Mononuclear cell (primary cell): Measurements from ENCODE around the gene NINL. TPM values are rescaled to one million over a fixed set of nuclear protein-coding genes. Genes with fewer than 3 reads are reported as not detected.

Experiments used
- H3K27me3 ChIP-seq: 2 replicates; pipeline ENCODE4 v1.6.0; 2011; ENCODE audit warnings: low read length, control low read depth; ENCODE audit not compliant: insufficient read depth
- H3K4me1 ChIP-seq: 2 replicates; pipeline ENCODE4 v1.5.1; 2011; ENCODE audit warnings: mild to moderate bottlenecking, low read length, control low read depth; ENCODE audit not compliant: insufficient read depth
- H3K4me3 ChIP-seq: 2 replicates; pipeline ENCODE4 v1.5.1; 2011; ENCODE audit warnings: mild to moderate bottlenecking, low read length, moderate library complexity
- H3K9me3 ChIP-seq: 2 replicates; pipeline ENCODE4 v1.5.1; 2011; ENCODE audit warnings: low read depth, mild to moderate bottlenecking, control low read depth, low read length
- total RNA-seq: library from RNA; depleted of rRNA; stranded (reverse); fragments of >200 nt; gene quantifications from one replicate; pipeline ENCODE4 v1.2.3, GENCODE V29; 2012

Gene NINL
- total RNA-seq, 1 donor, result 0.73 TPM

DNA sequence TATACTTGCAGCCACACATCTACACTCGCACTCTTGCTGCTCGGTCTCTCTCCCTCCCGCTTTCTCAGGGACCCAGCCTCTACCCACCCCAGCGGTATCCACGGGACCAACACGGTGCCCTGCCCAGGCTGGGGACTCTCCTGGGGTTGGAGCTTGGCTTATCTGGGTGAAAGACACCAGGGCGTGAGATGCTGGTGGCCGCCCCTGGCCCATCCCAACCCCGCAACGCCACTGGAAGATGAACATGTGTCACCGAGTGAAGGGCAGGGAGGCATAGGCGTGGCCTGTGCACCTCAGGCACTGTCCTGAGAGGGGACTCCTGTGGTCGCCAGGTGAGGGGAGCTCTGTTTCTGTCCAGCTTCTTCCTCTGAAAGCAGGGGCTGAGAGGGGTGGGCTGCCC is 47.4 kb downstream of the NINL start:
- H3K4me3 ChIP-seq, result no peak overlapping the region
- H3K4me1 ChIP-seq, result peaks cover 3% of the 10 kb centered on the region
- no peaks in the 10 kb centered on the region for H3K9me3 ChIP-seq
- no peaks in the 10 kb centered on the region for H3K27me3 ChIP-seq

DNA sequence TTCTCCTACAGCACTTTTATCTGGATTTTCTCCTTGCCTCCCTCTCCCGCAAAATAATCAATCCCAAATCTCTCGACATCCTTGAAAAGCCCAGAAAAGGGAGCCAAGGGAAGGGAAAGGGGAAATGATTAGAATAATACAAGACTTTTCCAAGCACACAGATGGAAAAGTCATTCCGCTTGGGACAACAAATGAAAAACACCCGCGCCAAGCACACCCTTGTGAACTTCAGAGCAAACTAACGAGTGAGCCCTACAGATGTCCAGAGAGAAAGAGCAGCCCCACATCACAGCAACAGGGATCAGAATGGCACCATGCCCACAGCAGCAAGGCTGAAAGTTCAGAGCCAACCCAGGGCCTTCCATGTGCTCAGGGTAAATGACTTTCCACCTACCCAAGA is 49.6 kb downstream of the NINL start:
- Histone ChIP-seq H3K9me3 (no peaks in the 10 kb centered on the region), H3K4me1 (no peaks in the 10 kb centered on the region), H3K27me3 (no peaks in the 10 kb centered on the region), H3K4me3 (no peak overlapping the region)

DNA sequence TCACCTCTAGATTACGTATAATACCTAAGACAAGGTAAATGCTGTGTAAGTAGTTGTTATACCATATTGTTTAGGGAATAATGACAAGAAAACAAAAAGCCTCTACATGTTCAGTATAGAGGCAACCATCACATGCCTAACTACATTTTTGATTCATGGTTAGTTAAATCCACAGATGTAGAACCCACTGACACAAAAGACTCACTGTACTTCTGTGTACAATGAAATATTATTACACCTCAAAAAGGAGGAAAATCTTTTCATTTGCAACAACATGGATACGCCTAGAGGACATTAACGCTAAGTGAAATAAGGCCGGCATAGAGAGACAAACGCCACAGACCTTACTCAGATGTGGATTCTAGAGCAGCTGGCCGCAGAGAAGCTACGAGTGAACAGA is 50.5 kb downstream of the NINL start:
- Histone ChIP-seq H3K4me1 (no peaks in the 10 kb centered on the region), H3K27me3 (no peaks in the 10 kb centered on the region), H3K9me3 (no peaks in the 10 kb centered on the region), H3K4me3 (no peak overlapping the region)

DNA sequence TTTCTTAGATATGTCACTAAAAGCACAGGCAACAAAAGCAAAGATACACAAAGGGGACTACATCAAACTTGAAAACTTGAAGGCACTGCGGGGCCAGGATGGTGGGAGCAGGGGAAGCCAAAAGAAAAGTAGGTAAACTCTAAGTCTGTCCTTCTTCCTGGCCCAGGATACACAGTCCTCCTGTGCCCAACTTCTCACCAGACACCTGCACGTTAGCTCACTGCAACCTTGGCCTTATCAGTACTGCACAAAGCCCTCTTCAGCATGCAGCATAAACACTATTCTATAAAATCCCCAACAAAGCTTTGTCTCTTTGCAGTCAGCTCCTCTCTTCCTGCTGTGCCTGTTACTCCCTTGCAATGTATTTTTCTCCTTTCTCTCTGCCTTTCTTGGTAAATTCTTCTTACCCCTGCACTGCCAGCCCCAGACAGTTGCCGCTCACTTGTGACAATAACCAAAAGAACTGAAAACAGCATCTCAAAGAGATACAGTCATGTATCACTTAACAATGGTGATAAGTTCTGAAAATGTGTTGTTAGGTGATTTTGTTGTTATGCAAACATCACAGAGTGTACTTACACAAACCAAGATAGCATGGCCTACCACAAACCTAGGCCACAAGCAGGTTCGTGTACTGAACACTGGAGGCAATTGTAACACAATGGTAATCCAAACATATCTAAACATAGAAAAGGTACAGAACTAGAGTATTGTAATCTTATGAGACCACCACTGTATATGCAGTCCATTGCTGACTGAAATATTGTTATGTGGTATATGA is 51.2 kb downstream of the NINL start:
- H3K4me3 ChIP-seq, result no peak overlapping the region
- H3K9me3 ChIP-seq, result no peaks in the 10 kb centered on the region
- H3K27me3 ChIP-seq, result no peaks in the 10 kb centered on the region
- no peaks in the 10 kb centered on the region for H3K4me1 ChIP-seq

DNA sequence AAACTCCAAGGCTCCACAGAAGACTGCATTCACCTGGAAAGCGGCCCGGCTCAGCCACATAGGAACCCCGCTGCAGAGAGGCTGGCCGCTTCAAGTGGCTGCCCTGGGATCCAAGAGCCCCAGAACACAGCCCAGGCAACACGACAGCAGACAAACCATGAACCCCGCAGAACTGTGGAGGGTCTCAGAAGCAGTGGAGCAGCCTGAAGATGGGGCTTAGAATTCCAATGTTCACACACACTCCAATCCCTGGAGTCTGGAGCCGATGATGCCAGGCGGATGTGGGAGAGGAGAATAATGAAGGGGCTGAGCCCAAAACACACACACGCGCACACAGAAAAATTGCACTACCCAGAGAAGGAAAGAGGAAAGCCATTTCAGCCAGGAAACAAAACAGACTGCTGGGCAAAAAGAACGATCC is 52.4 kb downstream of the NINL start:
- H3K4me3 ChIP-seq, result no peak overlapping the region
- no peaks in the 10 kb centered on the region for H3K27me3 ChIP-seq
- H3K9me3 ChIP-seq, result no peaks in the 10 kb centered on the region
- no peaks in the 10 kb centered on the region for H3K4me1 ChIP-seq

DNA sequence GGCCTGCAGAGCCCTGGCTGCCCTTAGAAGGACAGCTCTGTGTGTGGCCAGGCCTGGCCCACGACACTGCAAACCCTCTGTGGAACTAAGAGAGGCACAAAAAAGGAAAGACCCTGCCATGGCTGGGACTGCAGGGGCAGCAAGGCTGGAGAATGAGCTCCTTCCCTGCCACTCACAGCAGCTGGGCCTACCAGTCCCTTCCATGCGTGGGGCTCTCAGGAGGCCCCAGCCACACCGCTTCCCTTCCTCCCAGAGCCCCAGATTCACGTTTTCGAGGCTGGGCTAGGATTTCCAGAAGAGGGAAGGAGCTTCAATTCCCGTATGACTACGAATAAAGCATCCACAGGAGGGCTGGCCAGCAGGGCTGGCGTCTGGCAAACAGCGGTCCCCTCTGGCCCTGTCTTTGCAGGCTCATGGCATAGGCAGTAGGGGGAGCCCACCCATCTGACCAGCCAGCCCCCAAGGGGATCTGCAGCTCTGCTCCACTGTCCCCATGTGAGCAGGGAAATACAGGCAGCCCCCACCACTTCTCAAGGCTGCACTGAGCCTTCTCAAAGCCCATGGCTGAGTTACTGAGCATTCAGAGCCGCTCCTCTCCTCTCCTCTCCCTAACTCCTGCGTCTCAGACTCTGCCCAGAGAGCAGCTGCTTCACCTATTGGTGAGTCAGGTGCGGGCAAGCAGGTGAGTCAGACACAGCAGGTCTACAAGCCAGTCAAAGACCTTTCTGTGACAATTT is 53.1 kb downstream of the NINL start:
- no peaks in the 10 kb centered on the region for H3K9me3 ChIP-seq

DNA sequence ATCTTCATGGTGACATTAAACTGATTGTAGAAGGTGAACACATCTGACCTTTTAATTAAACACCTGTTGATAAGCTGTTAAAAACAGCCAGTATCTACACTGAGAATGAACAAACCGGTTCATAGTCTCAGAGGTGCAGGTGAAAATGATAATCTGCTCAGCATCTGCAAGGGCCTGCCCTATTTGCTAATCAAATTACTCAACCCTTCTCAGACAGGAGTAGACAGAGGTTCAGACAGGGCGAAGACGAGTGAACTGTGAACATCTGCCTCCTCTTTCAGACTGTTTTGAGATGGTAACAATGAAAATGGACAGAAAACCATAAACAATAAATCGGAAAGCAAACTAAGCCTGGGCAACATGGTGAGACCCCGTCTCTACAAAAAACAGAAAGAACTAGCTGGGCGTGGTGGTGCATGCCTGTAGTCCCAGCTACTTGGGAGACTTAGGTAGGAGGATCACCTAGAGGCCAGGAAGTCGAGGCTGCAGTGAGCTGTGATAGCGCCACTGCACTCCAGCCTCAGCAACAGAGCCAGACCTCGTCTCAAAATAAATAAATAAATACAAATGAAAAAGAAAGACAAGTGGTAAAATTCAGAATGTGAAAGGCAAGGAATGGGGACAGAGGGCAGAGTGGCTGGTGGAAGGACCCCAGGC is 55.9 kb downstream of the NINL start:
- no peaks in the 10 kb centered on the region for H3K9me3 ChIP-seq
- H3K27me3 ChIP-seq, result no peaks in the 10 kb centered on the region
- H3K4me1 ChIP-seq, result no peaks in the 10 kb centered on the region
- H3K4me3 ChIP-seq, result no peak overlapping the region

More for the DNA sequence above, 53.1 kb downstream of the NINL start:
- Histone ChIP-seq H3K4me1 (no peaks in the 10 kb centered on the region), H3K27me3 (no peaks in the 10 kb centered on the region), H3K4me3 (no peak overlapping the region)

DNA sequence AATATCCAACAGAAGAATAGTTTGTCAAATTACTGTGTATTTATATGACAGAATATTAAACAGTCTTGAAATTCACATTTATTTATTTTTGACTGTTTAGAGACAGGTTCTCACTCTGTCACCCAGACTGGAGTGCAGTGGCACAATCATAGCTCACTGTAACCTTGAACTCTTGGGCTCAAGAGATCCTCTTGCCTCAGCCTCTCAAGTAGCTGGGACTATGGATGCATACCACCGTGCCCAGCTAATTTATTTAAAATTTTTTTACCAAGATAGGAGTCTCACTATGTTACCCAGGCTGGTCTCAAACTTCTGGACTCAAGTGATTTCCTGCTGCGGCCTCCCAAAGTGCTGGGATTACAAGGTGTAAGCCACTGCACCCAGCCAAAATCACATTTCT is 57.4 kb downstream of the NINL start:
- H3K4me3 ChIP-seq, result no peak overlapping the region
- H3K4me1 ChIP-seq, result no peaks in the 10 kb centered on the region
- H3K27me3 ChIP-seq, result no peaks in the 10 kb centered on the region
- H3K9me3 ChIP-seq, result no peaks in the 10 kb centered on the region

DNA sequence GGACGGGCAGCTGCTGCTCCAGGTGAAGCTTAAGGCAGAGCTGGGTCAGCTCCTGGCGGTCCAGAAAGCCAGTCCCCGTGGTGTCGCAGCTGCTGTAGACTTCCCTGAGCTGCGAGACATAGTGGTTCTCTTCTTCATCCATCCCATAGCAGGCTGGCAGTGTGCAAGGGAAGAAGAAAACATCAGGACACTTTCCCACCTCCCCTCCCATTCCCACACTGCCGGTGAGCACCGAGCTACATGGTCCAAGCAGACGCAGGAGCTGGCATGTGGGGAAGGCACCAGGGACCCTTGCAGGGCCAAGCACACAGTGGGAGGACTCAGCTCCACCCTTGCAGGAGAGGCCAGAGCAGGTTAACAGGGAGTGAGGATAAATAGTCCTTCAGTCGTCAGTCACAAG is 58.9 kb downstream of the NINL start:
- H3K4me1 ChIP-seq, result no peaks in the 10 kb centered on the region
- H3K4me3 ChIP-seq, result no peak overlapping the region
- H3K27me3 ChIP-seq, result no peaks in the 10 kb centered on the region
- no peaks in the 10 kb centered on the region for H3K9me3 ChIP-seq

DNA sequence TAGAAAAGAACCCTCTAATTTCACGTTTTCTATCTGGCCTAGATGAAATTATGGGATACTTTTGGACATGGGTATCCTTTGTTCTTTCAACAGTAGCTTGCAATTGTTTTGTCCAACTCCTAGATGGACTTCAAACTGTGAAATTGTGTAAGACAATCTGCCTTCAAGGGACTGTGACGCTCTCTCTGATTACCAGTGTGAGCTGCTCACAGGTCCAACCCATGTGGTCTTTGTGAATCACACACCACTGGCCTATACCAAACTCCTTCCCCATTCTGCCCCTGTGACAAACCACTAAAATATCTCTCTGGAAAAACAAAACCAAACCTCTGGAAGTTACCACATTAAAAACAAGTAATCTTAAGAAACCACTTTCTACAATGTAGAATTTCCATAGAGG is 59.5 kb downstream of the NINL start:
- Histone ChIP-seq H3K4me1 (no peaks in the 10 kb centered on the region), H3K27me3 (no peaks in the 10 kb centered on the region), H3K4me3 (no peak overlapping the region), H3K9me3 (no peaks in the 10 kb centered on the region)

DNA sequence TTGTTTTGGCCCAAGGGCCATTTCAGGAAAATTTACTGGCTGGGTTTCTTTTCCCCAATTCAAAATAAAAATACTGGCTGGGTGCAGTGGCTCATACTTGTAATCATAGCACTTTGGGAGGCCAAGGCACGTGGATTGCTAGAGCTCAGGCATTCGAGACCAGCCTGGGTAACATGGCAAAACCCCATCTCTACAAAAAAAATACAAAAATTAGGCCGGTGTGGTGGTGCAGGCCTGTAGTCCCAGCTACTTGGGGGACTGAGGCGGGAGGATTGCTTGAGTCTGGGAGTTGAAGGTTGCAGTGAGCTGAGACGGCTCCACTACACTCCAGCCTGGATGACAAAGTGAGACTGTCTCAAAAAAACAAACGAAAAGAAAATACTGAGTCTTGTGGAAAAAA is 60.0 kb downstream of the NINL start:
- H3K27me3 ChIP-seq, result no peaks in the 10 kb centered on the region
- no peaks in the 10 kb centered on the region for H3K4me1 ChIP-seq
- H3K4me3 ChIP-seq, result no peak overlapping the region
- no peaks in the 10 kb centered on the region for H3K9me3 ChIP-seq

DNA sequence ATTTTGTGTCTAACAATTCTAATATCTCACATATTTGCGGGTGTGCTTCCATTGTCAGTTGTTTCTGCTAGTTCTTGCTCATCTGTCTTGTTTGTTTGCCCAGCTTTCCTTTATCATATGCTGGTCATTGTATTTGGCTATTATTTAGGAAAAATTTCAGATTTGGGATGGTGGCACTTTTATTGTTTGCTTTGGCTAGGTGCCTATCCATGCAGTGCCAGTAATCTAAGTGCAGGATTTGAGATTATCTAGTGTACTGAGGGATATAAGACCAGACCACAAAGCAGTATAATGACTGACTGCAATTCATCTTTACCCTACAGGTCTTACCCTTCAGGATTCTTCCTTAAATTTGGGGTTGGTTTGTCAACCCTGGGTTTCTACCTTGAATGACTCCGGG is 63.9 kb downstream of the NINL start:
- Histone ChIP-seq H3K9me3 (no peaks in the 10 kb centered on the region), H3K4me3 (no peak overlapping the region), H3K4me1 (no peaks in the 10 kb centered on the region), H3K27me3 (no peaks in the 10 kb centered on the region)

DNA sequence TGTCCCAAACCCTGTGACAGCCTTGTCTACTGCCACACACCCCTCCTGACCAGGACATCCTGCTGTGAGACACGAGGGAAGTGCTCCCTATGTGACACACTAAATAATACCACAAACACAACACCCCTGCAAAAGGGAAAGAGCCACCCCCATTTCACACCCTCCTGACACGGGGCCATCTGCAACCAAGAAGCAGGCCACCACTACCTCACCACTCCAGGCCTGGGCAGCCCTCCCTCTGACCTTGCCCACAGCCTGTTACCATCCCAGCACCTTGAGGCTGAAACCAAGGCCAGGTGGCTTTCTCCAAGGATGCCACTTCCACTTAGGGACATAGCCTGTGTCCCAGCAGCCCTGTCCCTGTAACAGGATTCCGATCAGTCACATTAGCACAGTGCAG is 68.2 kb downstream of the NINL start:
- Histone ChIP-seq H3K9me3 (peaks cover 8% of the 10 kb centered on the region), H3K4me3 (no peak overlapping the region), H3K4me1 (no peaks in the 10 kb centered on the region)

DNA sequence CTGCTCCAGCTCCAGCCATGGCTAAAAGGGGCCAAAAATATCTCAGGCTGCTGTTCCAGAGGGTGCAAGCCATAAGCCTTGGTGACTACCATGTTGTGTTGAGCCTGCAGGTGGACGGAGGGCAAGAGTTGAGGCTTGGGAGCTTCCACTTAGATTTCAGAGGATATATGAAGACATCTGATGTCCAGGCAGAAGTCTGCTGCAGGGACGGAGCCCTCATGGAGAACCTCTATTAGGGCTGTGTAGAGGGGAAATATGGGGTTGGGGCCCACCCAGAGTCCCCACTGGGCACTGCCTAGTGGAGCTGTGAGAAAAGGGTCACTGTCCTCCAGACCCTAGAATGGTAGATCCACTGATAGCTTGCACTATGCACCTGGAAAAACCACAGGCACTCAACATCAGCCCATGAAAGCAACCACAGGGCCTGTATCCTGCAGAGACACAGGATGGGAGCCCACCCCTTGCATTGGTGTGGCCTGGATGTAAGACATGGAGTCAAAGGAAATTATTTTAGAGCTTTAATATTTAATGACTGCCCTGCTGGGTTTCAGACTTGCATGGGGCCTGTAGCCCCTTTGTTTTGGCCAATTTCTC is 70.5 kb downstream of the NINL start:
- no peak overlapping the region for H3K4me3 ChIP-seq
- no peaks in the 10 kb centered on the region for H3K27me3 ChIP-seq
- peaks cover 8% of the 10 kb centered on the region for H3K9me3 ChIP-seq
- H3K4me1 ChIP-seq, result no peaks in the 10 kb centered on the region

More for the DNA sequence above, 68.2 kb downstream of the NINL start:
- no peaks in the 10 kb centered on the region for H3K27me3 ChIP-seq

DNA sequence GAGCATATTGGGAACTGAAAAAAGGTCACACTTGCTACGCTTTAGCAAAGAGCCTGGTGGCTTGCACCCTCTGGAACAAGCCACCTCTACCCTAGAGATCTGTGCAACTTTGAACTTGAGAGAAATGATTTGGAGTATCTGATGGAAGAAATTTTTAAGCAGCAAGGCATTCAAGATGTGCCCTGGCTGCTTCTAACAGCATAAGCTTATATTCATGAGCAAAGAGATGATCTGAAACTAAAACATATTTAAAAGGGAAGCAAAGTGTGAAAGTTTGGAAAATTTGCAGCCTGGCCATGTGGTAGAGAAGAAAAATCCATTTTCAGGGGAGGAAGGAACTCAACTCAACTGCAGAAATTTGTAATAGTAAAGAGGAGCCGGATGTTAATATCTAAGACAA is 71.1 kb downstream of the NINL start:
- Histone ChIP-seq H3K27me3 (no peaks in the 10 kb centered on the region), H3K4me3 (no peak overlapping the region), H3K9me3 (peaks cover 8% of the 10 kb centered on the region), H3K4me1 (no peaks in the 10 kb centered on the region)
